Effector CD4-positive, alpha-beta T cell (primary cell): ENCODE measurements around the gene TTYH3.
"Not testable (repeated sequence)": the region's sequence is repeated elsewhere in the genome, so short reads cannot be mapped to it uniquely, and the experiment has no call there.

Experiments
- DNase-seq: peaks from one replicate; pipeline ENCODE4 v3.0.0-alpha.2; 2020

Gene TTYH3

GRCh38 chr7:2603044-2603965, 28.5 kb upstream of the TTYH3 start:
- DNase-seq = no peak

GRCh38 chr7:2604608-2605174, 27.1 kb upstream of the TTYH3 start:
- no peak for DNase-seq

- DNase-seq = no peak
Observed at GRCh38 chr7:2605608-2606538, 25.9 kb upstream of the TTYH3 start.

GRCh38 chr7:2606539-2606936, 25.2 kb upstream of the TTYH3 start:
- no peak for DNase-seq

- DNase-seq = no peak
Observed at GRCh38 chr7:2607122-2607922, 24.5 kb upstream of the TTYH3 start.

GRCh38 chr7:2607923-2608904, 23.6 kb upstream of the TTYH3 start:
- no peak for DNase-seq

GRCh38 chr7:2608921-2609411, 22.8 kb upstream of the TTYH3 start:
- no peak for DNase-seq

- not testable (repeated sequence) for DNase-seq
Observed at GRCh38 chr7:2609646-2610045, 22.1 kb upstream of the TTYH3 start.

GRCh38 chr7:2610466-2610865, 21.3 kb upstream of the TTYH3 start:
- no peak for DNase-seq

- no peak for DNase-seq
Observed at GRCh38 chr7:2610898-2611297, 20.9 kb upstream of the TTYH3 start.

- no peak for DNase-seq
Observed at GRCh38 chr7:2611401-2611800, 20.4 kb upstream of the TTYH3 start.

GRCh38 chr7:2611922-2612321, 19.9 kb upstream of the TTYH3 start:
- no peak for DNase-seq

GRCh38 chr7:2612445-2613097, 19.2 kb upstream of the TTYH3 start:
- no peak for DNase-seq

GRCh38 chr7:2613098-2613930, 18.5 kb upstream of the TTYH3 start:
- DNase-seq = no peak

- no peak for DNase-seq
Observed at GRCh38 chr7:2613931-2614600, 17.7 kb upstream of the TTYH3 start.

GRCh38 chr7:2614631-2615330, 17.0 kb upstream of the TTYH3 start:
- no peak for DNase-seq

GRCh38 chr7:2616387-2617324, 15.1 kb upstream of the TTYH3 start:
- DNase-seq = no peak
